Endothelial cell (in vitro differentiated cells): ENCODE measurements around the gene MARS1. TPM values are rescaled to one million over a fixed set of nuclear protein-coding genes. Genes with fewer than 3 reads are reported as not detected.
A peak's percentile ranks its signal among the peaks of the same experiment; 100 is the strongest.

Experiments
- DNase-seq: peaks from one replicate; pipeline ENCODE4 v3.0.0; 2021; ENCODE audit warnings: low spot score
- H3K27ac Mint-ChIP-seq: one replicate; pipeline ENCODE4 v1.8.0; 2021; ENCODE audit warnings: mixed read lengths, inconsistent platforms; ENCODE audit not compliant: unreplicated experiment
- H3K27me3 Mint-ChIP-seq: one replicate; pipeline ENCODE4 v1.8.0; 2021; ENCODE audit warnings: mild to moderate bottlenecking, moderate library complexity, mixed read lengths, inconsistent platforms; ENCODE audit not compliant: unreplicated experiment
- H3K36me3 Mint-ChIP-seq: one replicate; pipeline ENCODE4 v1.8.0; 2021; ENCODE audit warnings: mild to moderate bottlenecking, low read depth, mixed read lengths, inconsistent platforms; ENCODE audit not compliant: unreplicated experiment
- H3K4me1 Mint-ChIP-seq: one replicate; pipeline ENCODE4 v1.8.0; 2021; ENCODE audit warnings: mild to moderate bottlenecking, mixed read lengths, inconsistent platforms; ENCODE audit not compliant: unreplicated experiment
- H3K4me3 Mint-ChIP-seq: one replicate; pipeline ENCODE4 v1.8.0; 2021; ENCODE audit warnings: mild to moderate bottlenecking, mixed read lengths, inconsistent platforms; ENCODE audit not compliant: unreplicated experiment
- H3K9me3 Mint-ChIP-seq: one replicate; pipeline ENCODE4 v1.8.0; 2021; ENCODE audit warnings: mixed read lengths, inconsistent platforms; ENCODE audit not compliant: unreplicated experiment
- CTCF ChIP-seq: fragments of 200-600 bp; sonication (generic); IDR thresholded peaks from one replicate; pipeline ENCODE4 v1.5.0; 2021; ENCODE audit warnings: antibody characterized with exemption; ENCODE audit not compliant: unreplicated experiment
- total RNA-seq: library from RNA; stranded (reverse); fragmentation: NEBNext Ultra II Directional; extraction: Animal tissue kit (Norgen Biotek cat#: 25700); gene quantifications from one replicate; pipeline ENCODE4 v1.2.1, GENCODE V29; 2021; ENCODE audit not compliant: unreplicated experiment

The MARS1 gene
- total RNA-seq, 1 donor from 2014 or later: 183 TPM

- H3K4me1 Mint-ChIP-seq: peaks cover 26% of the 10 kb centered on the region
- no peaks in the 10 kb centered on the region for H3K36me3 Mint-ChIP-seq
- H3K27ac Mint-ChIP-seq: peak within 1 kb of the TSS; percentile 97
- peak within 1 kb of the TSS; percentile 100 for H3K4me3 Mint-ChIP-seq
- peaks cover 13% of the 10 kb centered on the region for H3K27me3 Mint-ChIP-seq
- H3K9me3 Mint-ChIP-seq: no peaks in the 10 kb centered on the region
- TF ChIP-seq CTCF: no peak
- peak; percentile 89 for DNase-seq
Measured at GRCh38 chr12:57546438-57547287, 58.8 kb downstream of the MARS1 start, which contains the start of gene DCTN2. Gene DCTN2, minus strand, starts transcription at chr12:57547192. Its CDS starts 129 bp downstream, at chr12:57547063.

- no peak for DNase-seq
- peaks cover 26% of the 10 kb centered on the region for H3K4me1 Mint-ChIP-seq
Measured at GRCh38 chr12:57547288-57548012, 59.6 kb downstream of the MARS1 start.

GRCh38 chr12:57548013-57548315 is 60.1 kb downstream of the MARS1 start:
- Mint-ChIP-seq H3K9me3 (no peaks in the 10 kb centered on the region), H3K4me1 (peaks cover 26% of the 10 kb centered on the region), H3K27me3 (peaks cover 13% of the 10 kb centered on the region), H3K27ac (no peak overlapping the region), H3K36me3 (no peaks in the 10 kb centered on the region), H3K4me3 (no peak overlapping the region)
- TF ChIP-seq CTCF: no peak
- DNase-seq: no peak

More at GRCh38 chr12:57547288-57548012, 59.6 kb downstream of the MARS1 start:
- Mint-ChIP-seq H3K4me3 (peak overlapping the region; percentile 100), H3K36me3 (no peaks in the 10 kb centered on the region), H3K9me3 (no peaks in the 10 kb centered on the region), H3K27ac (peak overlapping the region; percentile 97), H3K27me3 (peaks cover 13% of the 10 kb centered on the region)
- no peak for TF ChIP-seq CTCF

GRCh38 chr12:57548488-57548887 is 60.6 kb downstream of the MARS1 start:
- peaks cover 13% of the 10 kb centered on the region for H3K27me3 Mint-ChIP-seq
- no peak for DNase-seq
- peaks cover 26% of the 10 kb centered on the region for H3K4me1 Mint-ChIP-seq
- no peaks in the 10 kb centered on the region for H3K36me3 Mint-ChIP-seq
- no peak overlapping the region for H3K27ac Mint-ChIP-seq
- H3K9me3 Mint-ChIP-seq: no peaks in the 10 kb centered on the region
- H3K4me3 Mint-ChIP-seq: peak overlapping the region; percentile 7
- no peak for TF ChIP-seq CTCF
